HG03175 (cell line): ENCODE results near the gene TSPAN18.

ENCODE experiments used
- ATAC-seq: cut with Tn5 transposase; IDR thresholded peaks from one replicate; pipeline ENCODE4 v1.9.1; 2021; ENCODE audit warnings: mild to moderate bottlenecking, moderate library complexity; ENCODE audit not compliant: unreplicated experiment

TSPAN18 gene

GRCh38 chr11:44912270-44912987 is 185.7 kb downstream of the TSPAN18 start:
- no peak for ATAC-seq

- no peak for ATAC-seq
Observed at GRCh38 chr11:44913502-44913901, 186.7 kb downstream of the TSPAN18 start.

GRCh38 chr11:44914105-44914504 is 187.3 kb downstream of the TSPAN18 start:
- ATAC-seq = no peak

GRCh38 chr11:44915004-44915403 is 188.2 kb downstream of the TSPAN18 start:
- ATAC-seq = no peak

GRCh38 chr11:44915621-44916020 is 188.9 kb downstream of the TSPAN18 start:
- ATAC-seq = no peak

GRCh38 chr11:44916331-44916730 is 189.6 kb downstream of the TSPAN18 start:
- no peak for ATAC-seq

GRCh38 chr11:44916801-44917385 is 190.1 kb downstream of the TSPAN18 start:
- ATAC-seq = no peak

- no peak for ATAC-seq
Observed at GRCh38 chr11:44917741-44918140, 191.0 kb downstream of the TSPAN18 start.

GRCh38 chr11:44920451-44920850 is 193.7 kb downstream of the TSPAN18 start:
- no peak for ATAC-seq

GRCh38 chr11:44923115-44923514 is 196.4 kb downstream of the TSPAN18 start:
- no peak for ATAC-seq

- no peak for ATAC-seq
Observed at GRCh38 chr11:44923806-44924205, 197.0 kb downstream of the TSPAN18 start.

GRCh38 chr11:44926036-44926435 is 199.3 kb downstream of the TSPAN18 start:
- ATAC-seq = no peak

GRCh38 chr11:44927174-44927661 is 200.5 kb downstream of the TSPAN18 start:
- no peak for ATAC-seq

GRCh38 chr11:44928144-44928543 is 201.4 kb downstream of the TSPAN18 start:
- no peak for ATAC-seq

- no peak for ATAC-seq
Observed at GRCh38 chr11:44928816-44929215, 202.1 kb downstream of the TSPAN18 start.

GRCh38 chr11:44930588-44931302 is 204.0 kb downstream of the TSPAN18 start:
- no peak for ATAC-seq

GRCh38 chr11:44931466-44931865 is 204.7 kb downstream of the TSPAN18 start:
- ATAC-seq = no peak

- no peak for ATAC-seq
Observed at GRCh38 chr11:44934110-44934509, 207.3 kb downstream of the TSPAN18 start.

- no peak for ATAC-seq
Observed at GRCh38 chr11:44934735-44935250, 208.0 kb downstream of the TSPAN18 start.

- ATAC-seq = peak; percentile 72
Observed at GRCh38 chr11:44936525-44936924, 209.8 kb downstream of the TSPAN18 start.

GRCh38 chr11:44936951-44937543 is 210.3 kb downstream of the TSPAN18 start:
- no peak for ATAC-seq
